Adipocyte (in vitro differentiated cells): ENCODE results near the gene ZBTB1.
A peak's percentile ranks its signal among the peaks of the same experiment; 100 is the strongest.
"Not testable (repeated sequence)": the region's sequence is repeated elsewhere in the genome, so short reads cannot be mapped to it uniquely, and the experiment has no call there.

Experiments used
- DNase-seq: peaks from one replicate; pipeline ENCODE4 v3.0.0-alpha.2; 2015; ENCODE audit warnings: low read depth
- H3K27me3 ChIP-seq: replicated peaks from 2 replicates; pipeline ENCODE4 v1.7.0; 2013; ENCODE audit warnings: mild to moderate bottlenecking, low read length, moderate library complexity; ENCODE audit not compliant: control insufficient read depth, insufficient read depth
- H3K36me3 ChIP-seq: 2 replicates; pipeline ENCODE4 v1.7.0; 2013; ENCODE audit warnings: low read length, mild to moderate bottlenecking, moderate library complexity; ENCODE audit not compliant: control insufficient read depth, insufficient read depth, severe bottlenecking
- H3K4me1 ChIP-seq: 2 replicates; pipeline ENCODE4 v1.7.0; 2013; ENCODE audit warnings: mild to moderate bottlenecking, low read length, moderate library complexity; ENCODE audit not compliant: control insufficient read depth, insufficient read depth
- H3K4me3 ChIP-seq: 2 replicates; pipeline ENCODE4 v1.7.0; 2013; ENCODE audit warnings: mild to moderate bottlenecking, low read length, moderate library complexity
- H3K9ac ChIP-seq: 2 replicates; pipeline ENCODE4 v1.7.0; 2013; ENCODE audit warnings: mild to moderate bottlenecking, low read length, moderate library complexity
- H3K9me3 ChIP-seq: 2 replicates; pipeline ENCODE4 v1.7.0; 2013; ENCODE audit warnings: mild to moderate bottlenecking, low read length, moderate library complexity; ENCODE audit not compliant: control insufficient read depth

ZBTB1 gene

GRCh38 chr14:64510825-64511671, 6.5 kb downstream of the ZBTB1 start:
- Histone ChIP-seq H3K9me3 (no peaks in the 10 kb centered on the region), H3K4me1 (peaks cover 70% of the 10 kb centered on the region), H3K9ac (peak overlapping the region; percentile 2), H3K27me3 (no peaks in the 10 kb centered on the region), H3K4me3 (no peak overlapping the region), H3K36me3 (peaks cover 9% of the 10 kb centered on the region)
- peak; percentile 89 for DNase-seq

- Histone ChIP-seq H3K9me3 (no peaks in the 10 kb centered on the region), H3K36me3 (peaks cover 9% of the 10 kb centered on the region), H3K4me1 (peaks cover 50% of the 10 kb centered on the region), H3K9ac (no peak overlapping the region), H3K27me3 (no peaks in the 10 kb centered on the region), H3K4me3 (no peak overlapping the region)
- DNase-seq: no peak
Observed at GRCh38 chr14:64513271-64513670, 8.7 kb downstream of the ZBTB1 start.

GRCh38 chr14:64515053-64515452, 10.5 kb downstream of the ZBTB1 start:
- Histone ChIP-seq H3K27me3 (no peaks in the 10 kb centered on the region), H3K9ac (no peak overlapping the region), H3K4me3 (no peak overlapping the region), H3K9me3 (no peaks in the 10 kb centered on the region), H3K36me3 (peaks cover 9% of the 10 kb centered on the region), H3K4me1 (peaks cover 37% of the 10 kb centered on the region)
- no peak for DNase-seq

- peaks cover 23% of the 10 kb centered on the region for H3K4me1 ChIP-seq
- H3K27me3 ChIP-seq: no peaks in the 10 kb centered on the region
- H3K9me3 ChIP-seq: no peaks in the 10 kb centered on the region
- peaks cover 11% of the 10 kb centered on the region for H3K36me3 ChIP-seq
- no peak overlapping the region for H3K4me3 ChIP-seq
- no peak overlapping the region for H3K9ac ChIP-seq
- no peak for DNase-seq
Observed at GRCh38 chr14:64516969-64517368, 12.4 kb downstream of the ZBTB1 start.

- H3K9me3 ChIP-seq, DNase-seq, H3K4me3 ChIP-seq, H3K9ac ChIP-seq, H3K27me3 ChIP-seq: not testable (repeated sequence)
- Histone ChIP-seq H3K4me1 (peaks cover 16% of the 10 kb centered on the region), H3K36me3 (peaks cover 18% of the 10 kb centered on the region)
Observed at GRCh38 chr14:64517667-64518066, 13.1 kb downstream of the ZBTB1 start.

- Histone ChIP-seq H3K4me3 (no peak overlapping the region), H3K4me1 (peaks cover 16% of the 10 kb centered on the region), H3K36me3 (peaks cover 24% of the 10 kb centered on the region), H3K9ac (no peak overlapping the region), H3K9me3 (no peaks in the 10 kb centered on the region), H3K27me3 (no peaks in the 10 kb centered on the region)
- DNase-seq: no peak
Observed at GRCh38 chr14:64518229-64518628, 13.7 kb downstream of the ZBTB1 start.

- no peak overlapping the region for H3K9ac ChIP-seq
- no peaks in the 10 kb centered on the region for H3K27me3 ChIP-seq
- peaks cover 42% of the 10 kb centered on the region for H3K36me3 ChIP-seq
- no peak overlapping the region for H3K4me3 ChIP-seq
- no peak for DNase-seq
- H3K4me1 ChIP-seq: peaks cover 2% of the 10 kb centered on the region
- H3K9me3 ChIP-seq: no peaks in the 10 kb centered on the region
Observed at GRCh38 chr14:64520699-64521098, 16.1 kb downstream of the ZBTB1 start.

GRCh38 chr14:64522591-64523355, 18.2 kb downstream of the ZBTB1 start:
- no peak for DNase-seq
- H3K27me3 ChIP-seq: no peaks in the 10 kb centered on the region
- no peak overlapping the region for H3K4me3 ChIP-seq
- no peaks in the 10 kb centered on the region for H3K9me3 ChIP-seq
- H3K36me3 ChIP-seq: peaks cover 53% of the 10 kb centered on the region
- peaks cover 2% of the 10 kb centered on the region for H3K4me1 ChIP-seq
- H3K9ac ChIP-seq: no peak overlapping the region

- H3K9me3 ChIP-seq: no peaks in the 10 kb centered on the region
- no peak overlapping the region for H3K9ac ChIP-seq
- H3K27me3 ChIP-seq: no peaks in the 10 kb centered on the region
- H3K36me3 ChIP-seq: peaks cover 66% of the 10 kb centered on the region
- H3K4me3 ChIP-seq: no peak overlapping the region
- peaks cover 2% of the 10 kb centered on the region for H3K4me1 ChIP-seq
- DNase-seq: no peak
Observed at GRCh38 chr14:64525354-64525753, 20.8 kb downstream of the ZBTB1 start.

- no peak for DNase-seq
- Histone ChIP-seq H3K36me3 (peaks cover 16% of the 10 kb centered on the region), H3K9ac (no peak overlapping the region), H3K9me3 (no peaks in the 10 kb centered on the region), H3K4me1 (peaks cover 5% of the 10 kb centered on the region), H3K4me3 (no peak overlapping the region), H3K27me3 (no peaks in the 10 kb centered on the region)
Observed at GRCh38 chr14:64531567-64531966, 27.0 kb downstream of the ZBTB1 start.

GRCh38 chr14:64536488-64537245, 32.1 kb downstream of the ZBTB1 start:
- peak overlapping the region; percentile 45 for H3K4me3 ChIP-seq
- no peaks in the 10 kb centered on the region for H3K36me3 ChIP-seq
- H3K9me3 ChIP-seq: peaks cover 8% of the 10 kb centered on the region
- peak; percentile 66 for DNase-seq
- no peaks in the 10 kb centered on the region for H3K27me3 ChIP-seq
- peaks cover 29% of the 10 kb centered on the region for H3K4me1 ChIP-seq
- H3K9ac ChIP-seq: peak overlapping the region; percentile 63
